GM18526 (cell line): ENCODE measurements around the gene CEP89.

Experiments
- POLR2A ChIP-seq: IDR thresholded peaks from 3 replicates; pipeline ENCODE4 v1.6.1; 2011; ENCODE audit not compliant: insufficient read length; ENCODE audit errors: extremely low read depth

The CEP89 gene

GRCh38 chr19:32971715-32972540 is at the start of gene CEP89, which contains the start of gene FAAP24:
Gene CEP89 (minus strand): TSS chr19:32971958. CDS start chr19:32971874, 84 bp downstream.
Gene FAAP24 (plus strand): TSS chr19:32972242. CDS start chr19:32973197, 955 bp downstream.
- TF ChIP-seq POLR2A, result peak; percentile 79

GRCh38 chr19:33008738-33009137 is 37.0 kb upstream of the CEP89 start:
- TF ChIP-seq POLR2A, result no peak

GRCh38 chr19:33005440-33005839 is 33.7 kb upstream of the CEP89 start:
- no peak for TF ChIP-seq POLR2A

DNA sequence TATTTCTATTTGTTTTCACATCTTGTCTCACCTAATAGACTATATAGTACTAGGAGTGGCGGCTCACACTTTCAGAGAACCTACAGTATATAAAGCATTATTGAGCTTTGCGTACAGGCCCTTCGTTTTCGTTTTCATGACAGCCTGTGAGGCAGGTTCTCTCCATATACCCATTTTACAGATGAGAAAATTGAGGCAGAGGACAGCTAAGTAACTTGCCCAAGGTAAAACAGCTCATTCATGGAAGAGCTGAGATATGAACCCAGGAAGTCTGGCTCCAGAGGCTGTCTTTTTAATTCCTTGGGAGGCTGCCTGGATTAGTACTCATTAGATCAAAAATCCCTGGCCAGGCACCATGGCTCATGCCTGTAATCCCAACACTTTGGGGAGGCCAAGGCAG is 29.2 kb upstream of the CEP89 start:
- TF ChIP-seq POLR2A, result no peak

GRCh38 chr19:33000510-33000909 is 28.8 kb upstream of the CEP89 start:
- no peak for TF ChIP-seq POLR2A

DNA sequence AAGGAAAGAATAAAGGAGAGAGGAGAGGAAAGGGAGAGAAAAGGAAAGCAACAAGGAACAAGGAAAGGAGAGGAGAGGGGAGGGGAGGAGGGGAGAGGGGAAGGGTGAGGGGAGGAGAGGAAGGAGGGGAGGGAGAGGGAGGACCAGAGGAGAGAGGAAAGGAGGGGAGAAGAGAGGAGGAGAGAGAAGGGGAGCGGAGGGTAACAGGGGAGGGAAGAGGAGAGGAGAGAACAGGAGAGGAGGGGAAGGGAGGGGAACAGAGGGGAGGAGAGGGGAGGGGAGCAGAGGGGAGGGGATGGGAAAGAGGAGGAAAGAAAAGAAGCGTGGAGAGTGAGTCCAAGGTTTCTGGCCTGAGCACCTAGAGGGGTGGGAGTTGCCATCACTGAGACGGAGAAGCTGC is 27.0 kb upstream of the CEP89 start:
- no peak for TF ChIP-seq POLR2A

DNA sequence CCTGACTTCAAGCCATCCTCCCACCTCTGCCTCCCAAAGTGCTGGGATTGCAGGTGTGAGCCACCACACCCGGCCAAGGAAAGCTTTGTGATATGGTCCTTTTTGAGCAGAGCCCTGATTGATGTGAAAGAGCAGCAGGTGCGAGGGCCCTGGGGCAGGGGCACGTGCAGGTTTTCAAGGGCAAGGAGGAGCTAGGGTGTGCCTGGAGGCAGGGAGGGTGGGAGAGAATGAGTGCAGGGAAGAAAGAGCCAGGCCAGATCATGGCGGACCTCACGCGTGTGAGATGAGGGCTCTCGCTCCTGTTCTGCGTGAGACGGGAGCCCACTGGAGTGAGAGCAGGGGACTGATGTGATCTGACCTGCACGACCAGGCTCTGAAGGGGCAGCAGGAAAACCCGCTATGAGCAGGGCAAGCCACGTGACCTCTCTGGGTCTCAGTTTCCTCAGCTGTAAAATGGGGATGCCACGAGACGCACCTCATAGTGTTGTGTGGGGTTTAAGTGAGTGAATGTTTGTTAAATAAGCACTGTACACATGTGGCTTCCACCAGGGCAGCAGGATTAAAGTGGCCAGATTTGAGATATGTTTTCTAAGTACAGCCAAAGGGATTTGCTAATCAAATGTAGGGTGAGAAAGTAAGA is 26.1 kb upstream of the CEP89 start:
- TF ChIP-seq POLR2A, result no peak

GRCh38 chr19:32988724-32989123 is 17.0 kb upstream of the CEP89 start:
- TF ChIP-seq POLR2A, result no peak

DNA sequence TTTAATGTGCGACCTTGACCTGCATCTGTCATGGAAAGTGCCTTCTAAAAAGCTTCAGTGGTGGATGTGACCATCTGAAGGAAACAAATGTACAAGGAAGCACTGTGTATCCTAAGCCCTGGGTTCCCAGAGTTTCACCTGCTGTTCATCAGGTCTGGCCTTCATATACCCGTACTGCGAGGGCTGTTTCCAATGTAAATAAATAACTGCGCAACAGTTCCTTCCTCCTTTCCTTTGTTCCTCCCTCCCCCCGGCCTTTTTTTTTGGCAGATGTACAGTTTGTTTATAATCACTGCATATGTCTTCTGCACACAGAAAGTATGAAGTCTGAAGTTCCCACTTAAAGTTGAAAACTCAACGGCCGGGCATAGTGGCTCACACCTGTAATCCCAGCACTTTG is 5.5 kb upstream of the CEP89 start:
- no peak for TF ChIP-seq POLR2A

DNA sequence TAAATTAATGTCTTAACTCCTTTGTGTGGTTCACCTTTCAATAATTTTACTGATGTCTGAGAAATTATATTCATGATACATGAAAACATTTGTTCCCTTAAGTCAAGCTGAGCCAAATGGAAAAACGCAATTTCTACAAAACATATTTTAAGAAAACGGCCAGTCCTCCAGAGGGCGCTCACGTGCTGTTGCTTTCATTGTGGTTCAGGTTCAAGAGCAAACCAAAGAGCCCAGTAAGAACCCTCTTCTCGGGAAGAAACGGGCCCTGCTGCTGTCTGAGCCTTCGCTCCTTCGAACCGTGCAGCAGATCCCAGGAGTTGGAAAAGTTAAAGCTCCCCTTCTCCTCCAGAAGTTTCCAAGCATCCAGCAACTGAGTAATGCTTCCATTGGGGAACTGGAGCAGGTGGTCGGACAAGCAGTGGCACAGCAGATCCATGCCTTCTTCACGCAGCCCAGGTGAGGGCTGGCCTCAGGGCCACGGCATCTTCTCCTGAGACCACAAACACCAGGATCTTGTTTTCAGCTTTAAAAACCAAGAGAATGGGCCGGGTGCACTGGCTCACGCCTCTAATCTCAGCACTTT is 4.6 kb upstream of the CEP89 start:
- no peak for TF ChIP-seq POLR2A

GRCh38 chr19:32971012-32971595 is 654 bp downstream of the CEP89 start:
- no peak for TF ChIP-seq POLR2A

DNA sequence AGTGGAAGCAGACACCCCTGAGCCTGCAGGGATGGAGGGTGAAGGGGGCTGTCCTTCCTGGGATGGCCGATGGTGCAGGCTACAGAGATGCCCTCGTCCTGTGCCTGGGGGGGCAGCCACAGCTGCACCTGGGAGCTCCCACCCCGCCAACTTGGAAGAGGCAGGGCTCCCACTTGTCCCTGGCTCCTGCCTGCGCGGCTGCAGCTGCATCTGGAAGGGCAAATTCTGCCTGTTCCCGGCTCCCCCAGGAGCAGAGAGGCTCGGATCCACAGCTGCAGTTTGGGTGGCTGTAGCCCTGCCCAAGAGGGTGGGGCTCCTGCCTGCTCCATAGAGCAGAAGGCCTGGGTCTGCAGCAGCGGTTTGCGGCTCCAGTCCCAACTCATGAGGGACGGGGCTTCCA is 2.2 kb downstream of the CEP89 start:
- TF ChIP-seq POLR2A, result no peak

GRCh38 chr19:32966750-32967149 is 5.0 kb downstream of the CEP89 start:
- no peak for TF ChIP-seq POLR2A

- TF ChIP-seq POLR2A, result no peak
These were observed 26.5 kb downstream of the CEP89 start for GRCh38 chr19:32945260-32945659.

- no peak for TF ChIP-seq POLR2A
These were observed 35.7 kb downstream of the CEP89 start for GRCh38 chr19:32936065-32936464.

DNA sequence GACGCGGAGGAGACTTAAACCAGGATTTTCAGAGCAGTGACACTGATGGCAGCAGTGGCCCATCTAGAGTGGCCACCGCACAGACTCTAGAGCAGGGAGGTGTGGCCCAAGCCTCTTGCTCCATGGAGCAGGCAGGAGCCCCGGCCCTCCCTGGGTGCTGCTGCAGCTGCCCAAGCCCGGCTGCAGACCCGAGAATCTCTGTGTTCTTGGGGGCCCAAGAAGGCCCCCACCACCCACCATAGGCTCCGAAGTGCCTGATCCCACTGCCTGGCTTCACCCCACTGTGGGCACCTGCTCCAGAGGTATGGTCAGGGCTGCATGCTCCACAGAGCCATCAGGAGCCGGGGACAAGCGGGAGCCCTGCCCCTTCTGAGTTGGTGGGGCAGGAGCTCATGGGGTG is 36.1 kb downstream of the CEP89 start:
- no peak for TF ChIP-seq POLR2A
